GM18520 (cell line): ENCODE measurements around the gene NR1H4.
"Not testable (repeated sequence)": the region's sequence is repeated elsewhere in the genome, so short reads cannot be mapped to it uniquely, and the experiment has no call there.

Experiments used
- ATAC-seq: cut with Tn5 transposase; IDR thresholded peaks from one replicate; pipeline ENCODE4 v1.9.1; 2021; ENCODE audit not compliant: unreplicated experiment

The NR1H4 gene

DNA sequence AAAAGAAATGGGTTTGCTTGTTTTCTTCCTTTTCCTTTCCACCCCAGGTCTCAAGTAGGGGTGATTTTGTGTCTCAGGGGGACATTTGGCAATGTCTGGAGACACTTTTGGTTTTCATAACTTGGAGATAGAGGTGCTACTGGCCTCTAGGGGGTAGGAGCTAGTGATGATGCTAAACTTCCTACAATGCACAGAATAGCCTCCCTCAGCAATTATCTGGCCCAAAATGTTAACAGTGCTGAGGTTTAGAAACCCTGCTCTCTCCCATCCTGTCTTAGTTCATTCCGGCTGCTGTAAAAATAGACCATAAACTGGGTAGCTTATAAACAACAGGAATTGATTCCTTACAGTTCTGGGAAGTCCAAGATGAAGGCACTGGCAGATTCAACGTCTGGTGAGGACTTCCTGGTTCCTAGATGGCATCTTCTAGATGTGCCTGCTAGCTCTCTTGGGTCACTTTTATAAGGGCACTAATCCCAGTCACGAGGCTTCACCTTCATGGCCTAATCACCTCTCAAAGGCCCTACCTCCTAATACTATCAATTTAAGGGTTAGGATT lies 92.4 kb downstream of the NR1H4 start:
- no peak for ATAC-seq

DNA sequence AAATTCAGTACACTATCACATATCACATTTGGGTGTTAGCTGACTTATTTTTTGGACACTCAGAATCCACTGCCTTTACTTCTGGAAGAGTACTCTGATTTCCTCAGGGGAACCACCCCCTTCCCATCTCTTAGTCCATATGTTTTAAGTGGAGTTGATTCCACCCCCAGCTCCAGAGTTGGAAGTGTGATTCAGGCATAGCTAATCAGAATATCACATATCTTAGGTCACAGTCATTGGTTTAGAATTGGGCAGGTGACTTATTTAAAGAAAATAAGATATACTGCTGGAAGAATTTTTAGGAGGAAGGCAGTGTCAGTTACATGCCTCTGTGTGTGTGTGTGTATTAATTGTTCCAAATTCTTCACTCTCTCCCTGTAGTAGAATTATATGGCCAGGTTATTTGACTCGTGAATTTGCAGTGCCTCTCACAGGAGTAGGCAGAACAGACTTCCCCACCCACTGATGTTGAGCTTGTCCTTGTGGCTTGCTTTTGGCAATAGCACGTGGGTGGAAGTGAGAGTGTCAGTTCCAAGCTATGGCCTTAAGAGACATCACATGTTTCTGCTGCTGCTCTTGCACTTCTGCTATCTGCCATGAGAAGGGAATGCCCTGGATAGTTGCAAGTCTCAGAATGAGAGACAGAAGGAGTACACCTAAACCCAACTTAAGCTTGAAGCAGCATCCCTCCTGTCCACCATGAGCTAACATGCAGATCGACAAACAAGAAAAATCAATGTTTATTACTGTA lies 93.4 kb downstream of the NR1H4 start:
- peak; percentile 93 for ATAC-seq

DNA sequence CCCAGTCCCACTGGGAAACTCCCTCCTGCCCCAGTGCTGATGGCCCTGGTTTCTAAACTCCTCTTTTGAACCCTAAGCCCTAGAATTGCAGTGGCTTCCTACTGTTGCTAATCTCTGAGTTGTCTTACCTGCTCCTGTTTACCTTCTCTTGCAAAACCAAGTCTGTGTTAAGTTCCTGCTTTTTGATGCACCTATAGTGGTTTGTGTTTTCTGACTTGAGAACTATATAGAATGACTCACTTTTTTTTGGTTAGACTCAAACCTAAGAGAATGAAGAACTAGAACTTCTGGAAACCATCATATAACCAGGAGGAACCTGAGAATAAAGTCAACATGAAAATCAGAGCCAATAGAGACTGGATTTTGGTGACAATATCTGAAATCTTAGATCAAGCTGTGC lies 94.3 kb downstream of the NR1H4 start:
- no peak for ATAC-seq

DNA sequence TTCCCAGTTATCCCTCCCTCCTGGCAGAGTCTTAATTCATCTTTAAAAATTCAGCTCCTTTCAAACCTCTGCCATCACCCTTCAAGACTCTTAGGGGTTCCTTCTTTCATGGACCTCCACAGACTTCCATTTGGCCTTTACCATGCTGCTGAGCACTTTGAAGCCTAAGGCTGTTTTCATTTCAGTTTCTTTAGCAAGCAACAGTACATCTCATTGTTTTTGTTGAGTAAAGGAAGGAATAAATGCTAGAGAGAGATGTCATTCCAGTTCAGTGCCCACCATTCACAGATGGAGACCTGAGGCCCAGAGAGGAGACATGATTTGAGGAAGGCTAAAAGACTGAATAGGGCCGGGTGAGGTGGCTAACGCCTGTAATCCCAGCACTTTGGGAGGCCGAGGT lies 98.5 kb downstream of the NR1H4 start:
- no peak for ATAC-seq

DNA sequence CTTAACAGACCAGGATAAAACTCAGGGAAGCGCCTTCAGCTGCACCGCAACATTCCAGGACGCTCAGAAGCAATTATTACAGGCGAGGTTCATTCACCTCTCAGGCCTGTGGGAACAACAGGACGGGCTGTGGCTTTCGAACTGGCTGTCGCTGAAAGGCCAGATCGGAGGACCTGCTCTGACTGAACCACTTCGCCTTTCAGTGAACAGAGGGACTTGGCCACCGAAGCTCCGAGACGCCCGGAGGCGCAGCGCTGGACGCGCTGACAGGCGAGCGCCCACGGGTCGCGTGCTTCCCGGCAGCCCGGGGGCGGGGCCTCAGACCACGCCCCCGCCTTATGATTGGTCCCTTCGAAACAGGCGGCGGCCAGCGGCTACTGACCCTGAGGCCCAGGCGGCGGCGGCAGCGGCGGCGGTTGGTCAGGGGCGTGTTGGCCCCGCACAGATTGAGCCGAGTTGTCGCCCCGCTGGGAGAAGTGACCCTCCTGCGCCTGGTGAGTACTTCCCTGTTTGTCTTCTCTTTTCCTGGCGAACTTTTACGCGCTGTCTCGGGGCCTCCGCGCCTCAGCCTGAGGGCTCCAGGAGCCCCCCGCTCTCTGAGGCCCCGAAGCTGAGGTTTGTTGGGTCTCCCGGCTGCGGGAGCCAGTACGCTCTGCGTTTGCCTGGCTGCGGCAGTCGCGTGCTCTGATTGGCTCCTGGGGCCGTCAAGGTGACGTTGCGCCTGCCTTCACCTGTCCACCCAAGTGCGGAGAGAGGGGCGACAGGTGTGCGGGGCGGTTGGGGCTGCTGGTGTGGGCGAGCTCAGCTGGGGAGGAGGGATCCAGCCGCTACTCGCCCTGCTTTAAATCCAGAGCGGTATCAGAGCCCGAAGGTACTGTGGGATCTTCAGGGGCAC lies 99.9 kb downstream of the NR1H4 start, which contains the start of gene GAS2L3:
GAS2L3 (plus strand) TSS at position 393 of the 895 bp plus-strand sequence. CDS start 21,221 bp downstream, outside the sequence.
- peak; percentile 91 for ATAC-seq

DNA sequence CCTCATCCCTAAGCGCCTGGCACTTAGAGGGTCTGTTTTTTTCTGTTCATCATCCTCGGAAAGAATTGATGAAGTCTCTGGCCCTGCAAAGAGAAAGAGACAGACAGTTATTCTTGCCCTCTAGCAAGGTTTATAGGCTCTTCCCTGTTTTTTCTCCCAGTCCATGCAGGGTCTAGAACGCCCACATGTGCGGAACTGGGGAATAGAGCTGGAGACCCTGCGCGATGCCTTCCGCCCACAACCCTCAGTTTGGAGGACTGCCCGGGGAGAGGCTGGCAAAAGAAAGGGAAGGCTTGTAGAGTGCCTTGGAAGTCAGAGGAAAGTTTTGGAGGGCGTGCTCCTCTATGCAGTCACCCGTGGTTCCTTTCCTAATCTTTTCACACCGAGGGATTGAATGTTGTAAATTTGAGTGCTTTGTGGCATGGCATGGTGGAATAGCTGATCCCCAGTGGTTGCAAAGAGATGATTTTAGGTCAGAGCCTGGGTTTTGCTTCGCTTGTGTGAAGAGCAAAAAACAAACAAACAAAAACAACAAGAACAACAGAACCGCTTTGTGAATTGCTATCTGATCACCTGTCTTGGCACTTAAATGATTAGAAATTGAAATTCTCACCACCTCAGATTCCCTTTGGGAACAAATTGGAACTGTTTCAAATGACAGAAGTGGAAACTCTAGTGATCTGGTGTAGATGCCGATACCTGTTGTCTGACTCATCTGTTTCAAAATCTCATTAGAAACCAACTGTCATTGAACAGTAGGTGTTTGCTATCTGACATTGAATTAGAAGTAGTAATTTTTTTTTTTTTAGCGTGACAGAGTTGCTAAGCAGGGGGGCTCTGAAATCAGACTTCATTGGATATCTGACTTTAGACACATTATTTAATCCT lies 100.8 kb downstream of the NR1H4 start:
- no peak for ATAC-seq

DNA sequence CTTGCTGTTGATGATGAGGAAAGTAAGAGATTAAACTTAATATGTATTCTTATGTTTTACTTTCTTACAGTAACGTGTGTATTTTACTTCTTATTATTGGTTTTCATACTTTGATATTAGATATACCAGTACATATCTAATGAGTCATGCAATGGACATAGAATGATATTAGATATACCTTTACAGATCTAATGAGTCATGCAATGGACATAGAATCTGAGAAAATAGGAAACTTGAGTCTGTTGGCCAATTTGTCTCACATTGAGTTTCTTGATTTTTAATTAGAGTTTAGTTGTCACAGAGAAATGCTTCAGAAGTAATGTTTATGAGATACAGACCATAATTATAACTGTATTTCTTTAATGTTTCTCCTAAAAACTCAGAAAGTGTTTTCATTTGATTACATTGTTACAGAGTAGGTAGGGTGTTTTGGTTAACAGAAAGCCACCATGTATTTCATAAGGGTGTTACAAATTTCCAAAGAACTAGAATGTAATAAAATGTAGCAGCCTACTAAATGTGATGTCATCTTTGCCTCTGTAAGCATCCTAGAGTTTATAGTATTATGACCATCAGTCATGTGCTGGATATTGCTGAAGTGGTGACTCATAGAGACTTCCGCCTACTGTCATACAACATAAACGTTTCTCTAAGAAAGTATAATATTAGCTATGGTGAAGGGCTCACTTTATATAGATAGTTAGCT lies 102.8 kb downstream of the NR1H4 start:
- ATAC-seq = no peak

DNA sequence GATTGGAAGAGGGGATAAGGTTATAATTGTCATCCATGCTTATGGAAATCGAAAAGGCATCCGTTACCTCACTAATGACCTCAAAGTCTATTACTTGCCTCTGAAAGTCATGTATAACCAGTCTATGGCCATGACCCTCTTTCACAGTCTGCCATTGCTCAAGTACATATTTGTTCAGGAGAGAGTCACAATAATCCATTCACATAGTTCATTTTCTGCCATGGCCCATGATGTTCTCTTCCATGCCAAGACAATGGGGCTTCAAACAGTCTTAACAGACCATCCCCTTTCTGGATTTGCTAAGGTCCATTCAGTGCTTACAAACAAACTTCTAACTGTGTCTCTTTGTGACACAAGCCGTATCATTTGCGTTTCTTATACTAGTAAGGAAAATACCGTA lies 105.3 kb downstream of the NR1H4 start:
- no peak for ATAC-seq

DNA sequence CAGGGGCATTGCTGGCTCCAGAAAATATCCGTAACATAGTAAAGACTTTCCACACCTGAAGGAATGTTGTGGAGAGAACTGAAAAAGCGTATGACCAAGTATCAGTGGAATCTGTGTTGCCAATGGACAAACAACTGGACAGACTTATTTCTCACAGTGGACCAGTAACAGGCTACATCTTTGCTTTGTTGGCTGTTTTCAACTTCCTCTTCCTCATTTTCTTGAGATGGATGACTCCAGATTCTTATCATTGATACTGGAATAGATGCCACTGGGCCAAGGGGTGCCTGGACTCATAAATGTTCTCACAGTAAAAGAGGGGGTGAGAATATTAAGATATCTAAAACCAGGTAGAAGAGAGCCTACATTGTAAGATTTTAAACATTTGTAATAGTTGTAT lies 106.2 kb downstream of the NR1H4 start:
- ATAC-seq = no peak

DNA sequence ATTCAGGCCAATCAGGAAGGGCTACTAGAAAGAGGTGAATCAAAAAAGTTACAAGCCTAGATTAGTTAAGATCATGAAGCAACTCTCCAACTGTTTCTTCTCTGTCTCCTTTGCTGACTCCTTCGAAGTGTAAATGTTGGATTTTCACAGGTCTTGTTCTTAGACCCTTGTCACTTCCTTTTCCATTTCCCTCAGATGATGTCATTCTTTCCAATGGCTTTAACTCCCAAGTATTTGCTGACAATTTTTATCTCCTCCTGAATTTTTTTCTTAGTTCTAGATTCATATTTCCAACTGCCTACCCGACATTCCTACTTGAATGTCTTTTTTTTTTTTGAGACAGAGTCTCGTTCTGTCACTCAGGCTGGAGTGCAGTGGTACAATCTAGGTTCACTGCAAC lies 110.6 kb downstream of the NR1H4 start:
- no peak for ATAC-seq

DNA sequence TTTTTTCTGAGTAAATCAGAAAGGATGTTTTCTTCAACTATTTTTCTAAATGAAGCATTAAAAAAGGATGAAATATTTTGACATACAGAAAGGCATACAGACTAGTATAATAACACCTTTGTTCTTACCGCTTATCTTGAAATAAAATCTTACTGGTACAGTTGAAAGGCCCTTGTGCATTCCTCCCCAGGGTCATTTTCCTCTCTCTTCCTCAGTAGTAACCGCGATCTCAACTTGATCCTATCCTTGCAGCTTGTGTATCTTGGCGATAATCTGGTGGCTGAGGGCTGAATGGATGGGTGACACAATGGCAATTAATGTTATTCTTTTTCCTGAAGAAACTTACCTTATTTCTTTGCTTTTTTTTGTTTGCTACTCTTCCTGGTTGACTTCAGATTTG lies 118.3 kb downstream of the NR1H4 start:
- ATAC-seq = no peak

DNA sequence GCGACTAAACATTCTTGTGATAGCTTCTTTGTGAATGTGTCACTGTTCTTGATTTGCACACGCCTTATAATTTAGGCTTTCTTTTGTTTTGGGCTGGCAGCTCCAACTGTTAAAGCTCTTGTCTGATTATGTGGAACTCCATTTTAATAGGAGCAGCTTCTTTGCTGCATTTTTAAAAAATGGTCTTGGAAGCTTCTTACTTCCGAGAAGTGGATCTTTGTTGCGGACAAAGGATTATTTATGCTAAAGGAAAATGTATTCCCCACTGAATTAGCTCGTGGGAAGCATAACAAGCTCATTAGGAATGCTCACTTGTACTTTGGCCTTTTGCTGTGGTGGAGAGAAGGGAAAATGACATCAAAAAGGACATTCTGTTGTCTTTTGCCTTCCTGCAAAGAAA lies 119.8 kb downstream of the NR1H4 start:
- no peak for ATAC-seq

DNA sequence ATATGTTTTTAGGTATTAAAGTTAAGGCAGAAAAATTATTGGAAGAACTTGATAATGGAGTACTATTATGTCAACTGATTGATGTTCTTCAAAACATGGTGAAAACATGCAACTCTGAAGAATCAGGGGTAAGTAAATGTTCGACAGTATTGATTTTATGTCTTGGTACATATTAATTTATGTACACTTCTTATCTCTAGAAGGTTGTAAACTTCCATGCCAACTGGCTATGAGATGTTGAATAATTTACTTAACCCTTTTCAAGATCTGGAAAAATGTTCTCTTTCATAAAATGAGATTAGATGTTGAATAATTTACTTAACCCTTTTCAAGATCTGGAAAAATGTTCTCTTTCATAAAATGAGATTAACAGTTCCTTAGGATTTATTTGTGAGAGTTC lies 128.0 kb downstream of the NR1H4 start:
- no peak for ATAC-seq

DNA sequence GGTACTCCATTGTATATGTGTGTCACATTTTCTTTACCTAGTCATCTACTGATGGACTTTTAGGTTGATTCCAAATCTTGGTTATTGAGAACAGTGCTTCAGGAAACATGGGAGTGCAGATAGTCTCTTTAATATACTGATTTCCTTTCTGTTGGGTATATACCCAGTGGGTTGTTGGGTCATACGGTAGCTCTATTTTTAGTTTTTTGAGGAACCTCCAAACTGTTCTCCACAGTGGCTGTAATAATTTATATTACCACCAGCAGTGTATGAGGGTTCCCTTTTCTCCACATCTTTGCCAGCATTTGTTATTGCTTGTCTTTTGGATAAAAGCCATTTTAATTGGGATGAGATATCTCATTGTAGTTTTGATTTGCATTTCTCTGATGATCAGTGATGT lies 129.3 kb downstream of the NR1H4 start:
- not testable (repeated sequence) for ATAC-seq

DNA sequence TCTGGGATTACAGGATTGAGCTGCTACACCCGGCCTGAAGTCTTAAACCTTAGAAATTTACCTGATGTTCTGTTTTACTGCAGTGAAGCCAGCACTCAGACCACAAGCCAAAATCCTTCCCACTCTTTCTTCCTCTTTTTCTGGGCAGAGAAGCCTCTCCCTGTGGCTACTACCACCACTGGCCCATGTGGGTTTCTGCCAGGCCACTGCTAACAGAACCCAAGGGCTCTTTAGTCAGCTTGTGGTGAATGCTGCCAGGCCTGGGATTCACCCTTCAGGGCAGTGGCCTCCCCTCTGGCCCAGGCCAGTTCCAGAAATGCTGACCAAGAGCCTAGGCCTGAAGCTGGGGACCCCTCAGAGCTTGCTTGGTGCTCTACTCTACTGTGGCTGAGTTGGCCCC lies 135.1 kb downstream of the NR1H4 start:
- ATAC-seq = no peak

DNA sequence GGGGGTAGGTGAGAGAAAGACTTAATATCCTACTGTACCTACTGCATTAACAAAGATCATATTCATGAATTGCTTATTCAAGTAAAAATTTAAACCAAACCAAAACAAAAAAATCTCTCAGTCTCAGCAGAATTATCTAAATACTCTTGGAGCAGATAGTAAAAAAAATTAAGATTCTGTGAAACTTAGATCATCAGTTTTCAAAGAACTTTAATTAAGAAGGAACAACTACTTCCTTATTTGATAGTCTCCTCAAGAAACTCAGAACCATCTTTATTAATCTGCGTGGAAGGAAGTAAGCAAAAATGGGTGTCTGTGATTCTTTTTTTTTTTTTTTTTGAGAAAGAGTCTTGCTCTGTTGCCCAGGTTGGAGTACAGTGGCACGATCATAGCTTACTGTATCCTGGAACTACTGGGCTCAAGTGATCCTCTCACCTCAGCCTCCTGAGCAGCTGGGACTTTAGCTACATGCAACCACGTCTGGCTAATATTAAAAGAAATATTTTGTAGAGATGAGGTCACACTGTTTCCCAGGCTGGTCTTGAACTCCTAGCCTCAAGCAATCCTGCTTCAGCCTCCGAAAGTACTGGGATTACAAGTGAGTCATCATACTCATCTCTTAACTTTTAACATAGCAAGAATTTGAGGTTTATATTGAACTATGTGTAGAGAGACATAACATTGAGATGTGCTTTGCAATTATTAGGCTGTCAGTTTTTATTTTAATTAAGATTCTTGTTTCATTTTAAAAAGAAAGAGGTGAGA lies 137.2 kb downstream of the NR1H4 start:
- ATAC-seq = no peak

DNA sequence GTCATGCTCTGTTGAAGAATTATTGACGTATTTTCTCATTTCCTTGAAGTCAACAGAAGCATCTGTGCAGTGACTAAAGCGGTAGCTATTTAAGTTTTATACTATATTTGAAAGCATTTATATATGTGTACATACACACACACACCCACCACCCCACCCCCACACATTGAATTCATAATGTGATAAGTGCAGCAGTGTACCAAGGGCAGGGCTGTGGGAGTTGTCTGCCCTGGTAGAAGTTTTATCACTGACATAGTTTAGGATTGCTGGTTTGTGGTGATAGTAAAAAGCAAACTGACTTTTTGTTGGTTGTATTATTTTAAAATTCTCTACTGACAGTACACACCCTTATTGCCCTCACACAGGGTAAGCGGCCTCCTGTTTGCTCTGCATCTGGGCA lies 138.9 kb downstream of the NR1H4 start:
- ATAC-seq = no peak
